Ammon's horn (tissue), 1 donor: Measurements from ENCODE around the gene TAPBPL.
"Not testable (repeated sequence)": the region's sequence is repeated elsewhere in the genome, so short reads cannot be mapped to it uniquely, and the experiment has no call there.

Experiments
- DNase-seq: peaks from one replicate; pipeline ENCODE4 v3.0.0-alpha.2; 2016; ENCODE audit warnings: low spot score

Gene TAPBPL

DNA sequence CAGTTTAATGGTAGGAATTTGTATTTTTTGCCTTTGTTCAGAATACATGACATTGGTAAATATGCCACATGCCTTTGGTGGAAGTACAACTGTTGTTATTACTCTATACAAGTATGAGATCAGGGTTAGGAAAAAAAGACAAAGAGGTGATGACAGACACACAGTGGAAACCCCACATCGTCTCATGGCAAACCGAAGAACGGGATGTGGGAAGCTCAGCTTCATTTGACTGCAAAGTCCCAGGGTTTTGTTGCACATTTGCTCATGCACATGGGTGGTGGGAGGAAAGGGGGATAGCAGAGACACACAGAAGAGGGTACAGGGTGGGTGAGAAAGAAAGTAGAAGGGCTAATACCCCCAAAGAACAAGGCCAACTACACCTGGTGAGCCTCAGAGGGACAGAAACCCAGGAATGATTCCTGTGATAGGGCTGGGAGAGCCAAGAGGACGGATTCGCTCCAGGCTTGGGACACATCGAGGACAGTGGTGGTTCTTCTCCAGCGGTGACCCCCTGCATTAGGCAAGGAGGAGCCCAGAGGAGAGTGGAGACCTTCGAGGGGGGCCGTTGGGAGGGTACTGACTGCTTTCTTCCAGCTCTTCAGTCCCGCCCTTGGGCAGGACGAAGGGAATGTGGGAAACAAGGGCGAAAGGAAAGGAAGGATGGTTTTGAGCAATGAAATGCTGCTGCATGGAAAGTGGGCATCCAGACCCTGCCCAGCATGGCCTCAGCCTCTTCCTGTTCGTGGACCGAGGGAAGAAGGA lies 10.6 kb downstream of the TAPBPL start:
- DNase-seq = no peak

DNA sequence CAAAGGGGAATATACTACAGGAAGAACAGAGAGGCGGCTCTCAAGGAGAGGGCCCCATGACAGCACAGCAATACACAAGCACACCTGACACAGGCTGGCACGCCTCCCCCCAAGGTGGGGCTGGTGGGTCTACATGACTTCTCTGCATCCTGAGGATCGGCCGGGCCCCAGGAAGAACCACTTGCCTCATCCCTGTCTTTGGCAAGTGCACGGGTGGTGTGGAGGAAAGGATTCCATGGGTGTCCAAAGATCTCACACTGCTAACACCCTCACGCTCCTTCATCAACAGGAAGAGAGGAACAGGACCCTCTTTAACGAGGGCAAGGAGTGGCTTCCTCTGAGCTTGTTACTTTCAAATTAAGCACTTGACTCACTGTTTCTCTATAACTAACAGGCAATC lies 11.4 kb downstream of the TAPBPL start:
- DNase-seq = no peak

DNA sequence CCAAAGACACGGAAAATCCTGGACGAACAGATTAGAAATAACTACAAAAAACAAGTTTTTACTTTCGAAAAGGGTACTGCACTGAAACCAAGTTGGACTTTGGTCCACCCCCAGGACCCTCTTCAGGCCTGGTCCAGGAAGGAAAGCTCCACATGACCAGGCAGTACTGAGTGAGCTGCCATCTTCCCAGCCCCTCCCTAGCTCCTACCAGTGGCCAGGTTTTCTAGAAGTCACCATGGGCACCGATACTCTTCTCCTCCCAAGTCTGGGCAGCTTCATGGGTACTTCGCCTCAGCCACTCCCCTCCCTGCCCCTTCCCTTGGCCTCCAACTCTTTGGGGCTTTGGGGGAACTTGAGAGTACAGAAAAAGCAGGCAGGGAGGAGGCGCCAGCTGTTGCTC lies 12.0 kb downstream of the TAPBPL start:
- DNase-seq = no peak

DNA sequence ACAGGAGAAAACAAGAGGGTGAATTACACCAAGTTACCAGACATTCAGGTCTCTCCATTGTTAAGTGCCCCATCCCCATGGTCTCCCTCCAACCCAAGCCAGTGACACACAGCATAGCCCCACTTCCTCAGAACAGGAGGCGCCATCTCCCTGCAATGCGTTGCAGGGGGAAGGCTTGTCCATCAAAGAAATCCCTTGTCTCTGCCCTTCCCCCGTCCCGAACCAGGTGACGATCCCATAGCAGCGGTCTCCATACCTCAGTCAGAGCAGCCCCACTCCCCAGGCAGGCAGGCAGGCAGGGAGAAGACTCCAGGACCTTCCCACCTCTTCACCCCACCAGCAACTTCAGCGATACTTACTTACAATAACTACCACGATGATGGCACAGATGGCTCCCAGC lies 12.7 kb downstream of the TAPBPL start:
- DNase-seq = no peak

DNA sequence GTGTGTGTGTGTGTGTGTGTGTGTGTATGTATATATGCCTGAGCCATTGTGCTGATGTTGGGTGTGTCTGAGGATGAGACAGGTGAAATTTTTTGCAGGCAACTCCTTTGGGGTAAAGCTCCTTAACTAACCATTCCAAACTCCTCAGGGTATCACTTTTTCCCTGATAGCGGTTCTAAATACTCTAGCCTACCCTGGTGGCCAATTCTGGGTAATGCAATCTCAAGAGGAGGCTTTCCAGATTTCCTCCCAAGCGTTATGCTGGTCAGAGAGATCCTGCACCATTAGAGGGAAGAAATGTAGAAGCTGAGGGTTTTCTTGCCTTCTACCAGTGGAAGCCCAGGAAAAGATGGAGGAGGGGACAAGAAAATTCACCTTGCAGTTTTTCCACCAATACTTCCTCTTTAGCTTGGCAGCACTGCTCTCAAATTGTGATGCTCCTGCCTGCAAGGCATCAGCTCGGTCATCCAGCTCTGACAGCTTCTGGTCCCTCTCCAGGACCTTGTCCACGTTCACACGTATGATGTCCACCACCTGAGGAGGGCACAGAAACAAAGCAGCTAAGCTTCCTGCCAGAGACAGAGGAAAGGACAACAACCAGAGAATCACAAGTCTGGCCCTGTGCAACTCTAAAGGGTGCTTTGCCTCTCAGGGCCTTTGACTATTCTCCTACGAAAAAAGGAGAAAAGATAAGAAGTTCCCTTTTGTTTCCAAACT lies 13.8 kb downstream of the TAPBPL start:
- DNase-seq = peak; percentile 69

DNA sequence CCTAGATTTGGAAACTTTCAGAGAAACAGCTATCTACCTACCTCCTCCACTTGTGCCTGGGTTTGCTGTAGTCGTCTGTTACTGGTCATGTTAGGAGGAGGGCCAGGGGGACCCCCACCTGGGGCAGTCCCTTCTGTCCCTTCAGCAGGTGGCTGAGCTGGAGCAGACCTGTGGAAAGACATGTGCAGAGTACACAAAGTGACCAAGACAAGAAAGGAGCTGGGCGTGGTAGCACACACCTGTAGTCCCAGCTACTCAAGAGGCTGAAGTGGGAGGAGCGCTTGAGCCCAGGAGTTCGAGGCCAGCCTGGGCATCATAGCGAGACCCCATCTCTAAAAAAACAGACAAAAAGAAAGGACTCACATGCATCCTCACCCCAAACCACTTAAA lies 14.3 kb downstream of the TAPBPL start:
- DNase-seq = no peak

DNA sequence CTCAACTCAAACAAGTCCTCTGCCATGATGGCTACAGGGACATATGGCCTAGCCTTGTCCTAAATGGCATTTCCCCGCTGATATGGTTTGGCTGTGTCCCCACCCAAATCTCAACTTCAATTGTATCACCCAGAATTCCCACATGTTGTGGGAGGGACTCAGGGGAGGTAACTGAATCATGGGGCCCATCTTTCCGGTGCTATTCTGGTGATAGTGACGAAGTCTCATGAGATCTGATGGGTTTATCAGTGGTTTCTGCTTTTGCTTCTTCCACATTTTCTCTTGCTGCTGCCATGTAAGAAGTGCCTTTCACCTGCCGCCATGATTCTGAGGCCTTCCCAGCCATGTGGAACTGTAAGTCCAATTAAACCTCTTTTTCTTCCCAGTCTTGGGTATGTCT lies 14.9 kb downstream of the TAPBPL start:
- DNase-seq = not testable (repeated sequence)

DNA sequence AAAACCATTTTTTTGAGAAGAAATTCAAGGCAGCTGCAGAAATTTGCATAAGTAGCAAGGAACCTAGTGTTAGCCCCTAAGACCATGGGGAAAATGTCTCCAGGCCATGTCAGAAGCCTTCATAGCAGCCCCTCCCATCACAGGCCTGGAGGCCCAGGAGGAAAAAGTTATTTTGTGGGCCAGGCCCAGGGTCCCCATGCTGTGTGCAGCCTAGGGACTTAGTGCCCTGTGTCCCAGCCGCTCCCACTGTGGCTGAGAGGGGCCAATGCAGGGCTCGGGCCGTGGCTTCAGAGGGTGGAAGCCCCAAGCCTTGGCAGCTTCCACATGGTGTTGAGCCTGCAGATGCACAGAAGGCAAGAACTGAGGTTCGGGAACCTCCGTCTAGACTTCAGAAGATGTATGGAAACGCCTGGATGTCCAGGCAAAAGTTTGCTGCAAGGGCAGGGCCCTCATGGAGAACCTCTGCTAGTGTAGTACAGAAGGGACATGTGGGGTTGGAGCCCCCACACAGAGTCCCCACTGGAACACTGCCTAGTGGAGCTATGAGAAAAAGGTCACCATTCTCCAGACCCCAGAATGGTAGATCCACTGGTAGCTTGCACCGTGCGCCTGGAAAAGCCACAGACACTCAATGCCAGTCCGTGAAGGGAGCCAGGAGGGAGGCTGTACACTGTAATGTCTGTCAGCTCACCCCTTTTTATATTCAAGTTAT lies 15.9 kb downstream of the TAPBPL start:
- DNase-seq = not testable (repeated sequence)

DNA sequence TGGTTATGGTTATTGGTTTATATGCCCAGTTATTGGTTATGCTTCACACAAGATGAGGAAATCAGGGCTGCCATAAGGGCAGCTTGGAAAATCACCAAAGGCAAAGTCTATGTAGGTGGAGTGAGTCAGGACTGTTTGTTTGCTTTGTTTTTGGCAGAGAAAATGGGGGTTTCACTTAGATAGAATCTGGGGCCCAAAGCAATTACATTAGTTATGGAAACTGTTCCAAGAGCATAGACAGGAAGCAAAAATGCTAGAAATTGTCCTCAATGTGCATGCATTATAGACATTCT lies 16.4 kb downstream of the TAPBPL start:
- DNase-seq = no peak

DNA sequence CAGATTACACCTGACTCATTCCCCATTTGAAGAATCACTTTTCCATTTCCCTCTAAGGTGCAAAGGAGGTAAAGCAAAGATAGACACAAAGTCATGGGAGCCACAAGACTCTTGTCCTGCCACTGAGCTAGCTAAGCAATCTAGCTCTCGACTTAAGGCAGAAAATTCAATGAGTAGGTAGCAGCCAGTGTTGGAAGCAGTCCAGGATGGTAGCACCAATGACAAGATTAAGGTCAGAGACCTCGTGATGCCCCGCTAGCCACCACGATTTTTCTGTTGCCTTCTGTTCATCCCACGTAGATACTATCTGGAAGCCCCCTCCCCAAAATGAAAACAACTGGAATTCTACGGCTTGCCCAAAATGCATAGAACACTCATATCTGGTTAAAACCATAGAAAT lies 17.2 kb downstream of the TAPBPL start:
- no peak for DNase-seq

DNA sequence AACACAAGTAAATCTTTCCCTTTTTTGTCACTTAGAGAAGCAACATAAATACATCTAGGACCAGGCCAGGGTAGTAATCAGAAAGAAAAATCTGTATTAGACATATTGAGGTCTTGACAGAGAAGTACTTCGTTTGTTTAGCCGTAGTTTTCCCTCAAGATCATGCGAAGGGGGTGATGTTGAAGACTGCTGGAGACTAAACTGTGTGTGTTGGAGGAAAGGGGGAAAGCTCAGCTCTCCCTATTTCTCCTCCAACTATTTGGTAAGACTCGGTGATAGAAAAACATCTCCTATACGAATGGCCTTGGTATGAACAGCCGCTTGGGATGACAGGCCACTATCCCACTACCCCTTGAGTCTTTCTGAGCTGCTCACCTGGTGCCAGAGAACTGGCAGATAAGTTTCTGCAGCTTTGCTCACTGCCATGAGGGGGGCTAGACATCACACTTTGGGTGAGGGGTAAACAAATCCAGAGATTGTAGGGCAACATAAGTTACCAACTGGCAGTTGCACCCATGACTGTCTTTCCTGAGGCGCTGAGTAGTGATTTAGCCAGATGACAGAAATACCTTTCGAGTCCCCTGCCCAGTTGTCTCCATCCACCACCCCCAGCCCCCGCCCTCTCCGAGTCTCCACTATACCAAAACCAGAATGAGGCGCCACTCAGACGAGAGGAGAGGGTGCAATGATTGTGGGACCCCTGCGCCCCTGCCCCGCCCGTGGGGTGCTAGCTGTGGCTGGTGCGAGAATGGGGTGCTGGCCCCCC lies 17.9 kb downstream of the TAPBPL start:
- DNase-seq = no peak

DNA sequence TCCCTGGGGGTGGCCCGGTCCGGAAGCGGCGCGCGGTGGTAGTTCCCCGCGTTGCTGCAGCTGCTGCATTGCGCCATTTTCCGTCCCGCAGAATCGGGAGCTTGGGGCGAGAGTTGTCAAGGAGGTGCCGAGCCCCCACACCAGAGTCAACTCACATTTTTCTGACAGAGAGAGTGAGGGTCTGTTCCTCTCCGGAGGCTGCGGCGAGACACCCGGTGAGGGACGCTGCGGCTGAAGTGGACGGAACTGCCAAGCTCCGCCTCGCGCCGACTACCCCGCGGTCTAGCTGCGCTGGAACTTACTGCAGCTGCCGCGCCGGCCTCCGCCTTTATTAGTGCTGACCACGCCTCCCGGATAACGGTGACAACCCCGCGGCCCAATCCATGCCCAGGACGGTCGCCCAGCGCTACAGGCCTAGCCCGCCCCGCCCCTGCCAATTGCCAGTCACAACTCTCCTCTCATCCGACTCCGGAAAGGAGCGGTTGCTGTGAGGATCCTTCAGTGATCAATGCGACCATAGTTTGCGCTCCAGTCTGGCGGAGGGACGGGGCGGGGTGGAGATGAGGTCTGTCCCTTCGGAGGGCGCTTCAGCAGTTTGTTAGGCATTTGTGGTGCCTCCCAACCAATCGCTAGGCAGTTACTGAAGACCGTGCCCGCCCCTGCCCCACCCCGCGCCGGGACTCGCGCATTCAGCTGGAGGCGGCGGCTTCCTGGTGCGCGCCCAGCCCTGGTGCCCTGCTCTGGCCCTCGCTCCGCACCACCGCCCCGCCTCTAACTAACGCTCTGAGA lies 18.7 kb downstream of the TAPBPL start, which contains the start of gene VAMP1:
Gene VAMP1, minus strand, starts transcription at position 303 of the 789 bp plus-strand sequence. Its CDS starts 146 bp downstream, at position 157.
- DNase-seq = peak; percentile 100

DNA sequence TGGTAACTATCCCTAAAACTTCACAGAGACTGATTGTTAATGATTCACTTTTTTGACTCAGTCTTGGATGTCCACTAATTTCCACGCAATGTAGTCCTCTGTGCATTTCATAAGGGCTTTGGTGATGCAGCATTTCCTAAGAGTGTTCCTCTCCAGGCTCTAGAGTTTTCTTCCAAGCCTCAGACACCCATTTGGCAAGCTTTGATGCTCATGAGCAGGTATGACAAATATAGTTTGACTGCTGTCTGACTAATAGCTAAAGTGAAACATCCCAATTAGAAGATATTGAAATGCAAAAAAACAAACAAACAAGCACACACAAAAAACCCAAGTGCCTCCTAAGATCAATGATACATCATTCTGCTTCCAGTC lies 20.1 kb downstream of the TAPBPL start:
- DNase-seq = no peak

DNA sequence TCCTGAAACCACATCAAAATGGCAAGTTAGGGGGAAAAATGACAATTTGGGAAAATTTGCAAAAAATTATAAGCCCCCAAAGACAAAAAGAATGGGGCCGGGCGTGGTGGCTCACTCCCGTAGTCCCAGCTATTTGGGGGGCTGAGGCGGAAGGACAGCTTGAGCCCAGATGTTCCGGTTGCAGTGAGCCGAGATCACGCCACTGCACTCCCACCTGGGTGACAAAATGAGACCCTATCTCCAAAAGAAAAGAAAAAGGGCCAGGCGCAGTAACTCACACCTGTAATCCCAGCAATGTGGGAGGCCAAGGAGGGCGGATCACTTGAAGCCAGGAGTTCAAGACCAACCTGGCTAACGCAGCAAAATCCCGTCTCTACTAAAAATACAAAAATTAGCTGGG lies 20.6 kb downstream of the TAPBPL start:
- no peak for DNase-seq

DNA sequence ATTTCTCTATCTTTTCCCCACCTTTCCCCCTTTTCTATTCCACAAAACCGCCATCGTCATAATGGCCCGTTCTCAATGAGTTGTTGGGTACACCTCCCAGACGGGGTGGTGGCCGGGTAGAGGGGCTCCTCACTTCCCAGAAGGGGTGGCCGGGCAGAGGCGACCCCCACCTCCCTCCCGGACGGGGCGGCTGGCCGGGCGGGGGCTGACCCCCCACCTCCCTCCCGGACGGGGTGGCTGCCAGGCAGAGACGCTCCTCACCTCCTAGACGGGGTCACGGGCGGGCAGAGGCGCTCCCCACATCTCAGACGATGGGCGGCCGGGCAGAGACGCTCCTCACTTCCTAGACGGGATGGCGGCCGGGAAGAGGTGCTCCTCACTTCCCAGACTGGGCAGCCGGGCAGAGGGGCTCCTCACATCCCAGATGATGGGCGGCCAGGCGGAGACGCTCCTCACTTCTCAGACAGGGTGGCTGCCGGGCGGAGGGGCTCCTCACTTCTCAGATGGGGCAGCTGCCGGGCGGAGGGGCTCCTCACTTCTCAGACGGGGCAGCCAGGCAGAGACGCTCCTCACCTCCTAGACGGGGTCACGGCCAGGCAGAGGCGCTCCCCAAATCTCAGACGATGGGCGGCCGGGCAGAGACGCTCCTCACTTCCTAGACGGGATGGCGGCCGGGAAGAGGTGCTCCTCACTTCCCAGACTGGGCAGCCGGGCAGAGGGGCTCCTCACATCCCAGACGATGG lies 23.6 kb downstream of the TAPBPL start:
- DNase-seq = not testable (repeated sequence)

DNA sequence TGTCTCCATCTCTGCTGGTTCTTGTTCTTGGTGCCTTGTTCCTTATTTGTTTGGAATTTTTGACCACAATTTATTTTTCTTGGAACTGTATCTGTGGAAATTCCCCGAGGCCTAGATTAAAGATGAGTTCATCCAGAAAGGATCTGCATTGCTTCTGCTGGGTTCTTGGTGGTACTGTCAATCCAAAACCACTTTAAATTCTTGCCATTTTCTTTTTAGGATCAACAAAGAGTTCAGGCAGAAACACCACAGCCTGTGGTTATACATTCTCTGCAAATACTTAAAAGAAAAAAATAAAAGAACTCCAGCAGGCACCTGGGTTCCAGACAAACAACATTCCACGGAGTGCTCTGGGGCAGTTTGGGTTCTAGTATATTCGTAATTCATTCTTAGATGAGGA lies 24.6 kb downstream of the TAPBPL start:
- DNase-seq = no peak

DNA sequence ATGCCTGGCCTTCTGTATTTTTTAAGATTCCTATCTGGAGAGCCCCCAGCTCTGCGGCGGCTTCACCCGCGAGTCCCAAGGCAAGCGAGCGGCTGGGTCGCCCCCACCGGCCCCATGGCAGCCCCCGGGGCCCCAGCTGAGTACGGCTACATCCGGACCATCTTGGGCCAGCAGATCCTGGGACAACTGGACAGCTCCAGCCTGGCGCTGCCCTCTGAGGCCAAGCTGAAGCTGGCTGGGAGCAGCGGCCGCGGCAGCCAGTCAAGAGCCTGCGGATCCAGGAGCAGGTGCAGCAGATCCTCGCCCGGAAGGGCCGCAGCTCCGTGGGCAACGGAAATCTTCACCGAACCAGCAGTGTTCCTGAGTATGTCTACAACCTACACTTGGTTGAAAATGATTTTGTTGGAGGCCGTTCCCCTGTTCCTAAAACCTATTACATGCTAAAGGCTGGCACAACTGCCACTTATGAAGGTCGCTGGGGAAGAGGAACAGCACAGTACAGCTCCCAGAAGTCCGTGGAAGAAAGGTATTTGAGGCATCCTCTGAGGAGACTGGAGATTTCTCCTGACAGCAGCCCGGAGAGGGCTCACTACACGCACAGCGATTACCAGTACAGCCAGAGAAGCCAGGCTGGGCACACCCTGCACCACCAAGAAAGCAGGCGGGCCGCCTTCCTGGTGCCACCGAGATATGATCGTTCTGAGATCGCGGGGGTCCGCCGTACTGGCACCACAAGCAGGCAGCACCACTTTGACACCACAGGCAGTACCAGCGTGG lies 25.9 kb downstream of the TAPBPL start:
- not testable (repeated sequence) for DNase-seq

DNA sequence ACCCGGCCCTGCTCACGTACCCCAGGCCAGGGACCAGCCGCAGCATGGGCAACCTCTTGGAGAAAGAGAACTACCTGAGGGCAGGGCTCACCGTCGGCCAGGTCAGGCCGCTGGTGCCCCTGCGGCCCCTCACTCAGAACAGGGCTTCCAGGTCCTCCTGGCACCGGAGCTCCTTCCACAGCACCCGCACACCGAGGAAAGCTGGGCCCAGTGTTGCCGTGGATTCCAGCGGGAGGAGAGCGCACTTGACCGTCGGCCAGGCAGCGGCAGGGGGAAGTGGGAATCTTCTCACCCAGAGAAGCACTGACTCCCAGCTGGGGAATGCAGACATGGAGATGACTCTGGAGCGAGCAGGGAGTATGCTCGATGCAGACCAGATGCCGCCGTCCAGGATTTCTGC lies 26.6 kb downstream of the TAPBPL start:
- no peak for DNase-seq

DNA sequence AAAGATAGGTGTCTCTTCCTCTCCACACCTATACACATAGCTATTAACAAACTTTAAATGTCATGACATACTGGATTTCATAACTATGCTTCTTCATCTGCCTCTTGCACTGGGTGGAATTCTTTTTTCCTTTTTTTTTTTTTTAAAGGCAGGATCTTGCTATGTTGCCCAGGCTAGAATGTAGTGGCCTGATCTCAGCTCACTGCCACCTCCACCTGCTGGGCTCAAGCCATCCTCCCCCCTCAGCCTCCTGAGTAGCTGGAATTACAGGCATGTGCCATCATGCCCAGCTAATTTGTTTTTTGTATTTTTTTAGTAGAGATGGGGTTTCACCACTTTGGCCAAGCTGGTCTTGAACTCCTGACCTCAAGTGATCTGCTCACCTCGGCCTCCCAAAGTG lies 36.4 kb downstream of the TAPBPL start:
- DNase-seq = no peak

DNA sequence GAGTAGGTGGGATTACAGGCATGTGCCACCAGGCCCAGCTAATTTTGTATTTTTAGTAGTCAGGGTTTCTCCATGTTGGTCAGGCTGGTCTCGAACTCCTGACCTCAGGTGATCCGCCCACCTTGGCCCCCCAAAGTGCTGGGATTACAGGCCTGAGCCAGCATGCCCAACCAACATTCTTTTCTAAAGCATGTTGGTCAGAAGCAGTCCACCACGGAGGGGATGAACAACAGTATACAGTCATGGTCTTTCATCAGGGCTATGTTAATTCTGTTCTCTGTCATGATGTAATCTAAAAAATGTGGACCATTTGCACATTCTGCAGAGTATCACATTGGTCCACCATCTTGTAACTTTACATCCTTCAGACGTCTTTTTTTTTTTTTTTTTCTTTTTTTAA lies 37.6 kb downstream of the TAPBPL start:
- no peak for DNase-seq
